ENCODE measurements around the gene SERPINH1.

The SERPINH1 gene

DNA sequence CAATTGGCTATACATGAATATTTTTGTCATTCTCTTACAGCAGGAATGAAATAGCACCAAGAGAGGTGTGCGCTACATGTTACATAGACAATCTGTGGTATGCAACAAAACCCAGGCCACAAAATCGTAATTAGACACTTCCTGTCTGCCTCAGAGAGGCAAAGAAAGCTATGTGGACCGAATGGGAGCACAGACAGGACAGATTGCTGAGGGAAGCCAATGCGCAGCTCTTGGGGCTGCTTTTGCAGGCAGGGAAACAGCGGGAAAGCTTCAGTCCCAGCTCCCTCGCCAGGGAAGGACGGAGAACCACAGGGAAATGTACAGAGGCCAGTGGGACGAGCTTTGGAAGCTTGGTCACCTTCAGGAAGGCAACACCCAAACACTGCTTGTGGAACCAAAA lies 40.9 kb downstream of the SERPINH1 start:
- no peak for DNase-seq

DNA sequence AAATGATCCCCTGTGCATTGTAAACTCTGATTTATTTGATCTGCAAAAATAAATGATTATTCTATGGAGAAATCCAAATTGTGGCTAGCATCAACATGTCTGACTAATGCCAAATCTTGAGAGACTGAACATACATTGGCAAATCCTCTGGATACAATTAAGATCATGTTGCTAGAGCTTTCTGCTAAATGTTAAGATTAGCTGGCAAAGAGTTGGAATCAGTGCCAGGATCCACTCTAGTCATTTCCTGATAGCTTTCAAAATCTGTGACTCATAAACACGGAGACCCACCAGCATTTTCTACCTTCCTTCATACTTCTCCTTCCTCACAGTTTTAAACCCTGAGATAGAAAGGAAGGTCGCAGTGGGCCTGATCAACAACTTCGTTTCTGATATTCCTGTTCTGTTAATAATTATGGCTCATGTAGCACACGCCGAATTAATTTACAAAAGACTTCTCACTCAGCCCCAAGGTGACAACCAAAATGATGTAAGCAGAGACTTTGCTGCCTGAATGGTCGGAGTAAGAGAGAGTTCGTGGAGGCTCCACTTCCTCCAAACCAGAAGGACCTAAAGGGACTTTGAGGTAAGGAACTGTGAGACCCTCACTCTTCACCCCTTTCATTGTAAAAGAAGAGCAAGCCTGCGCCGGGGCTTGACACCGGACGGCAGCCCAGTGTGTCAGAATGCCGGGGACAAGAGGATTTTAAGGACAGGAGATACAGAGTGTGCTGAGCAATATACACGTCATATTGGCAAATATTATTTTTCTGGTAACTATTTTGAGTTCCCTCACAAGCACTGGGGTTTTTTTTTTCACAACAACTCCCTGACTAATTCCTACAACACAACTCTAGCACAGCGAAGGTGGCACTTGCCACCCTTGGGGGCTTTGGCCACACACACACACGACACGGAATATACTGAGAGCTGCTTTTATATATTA lies 42.0 kb downstream of the SERPINH1 start:
- DNase-seq: no peak

DNA sequence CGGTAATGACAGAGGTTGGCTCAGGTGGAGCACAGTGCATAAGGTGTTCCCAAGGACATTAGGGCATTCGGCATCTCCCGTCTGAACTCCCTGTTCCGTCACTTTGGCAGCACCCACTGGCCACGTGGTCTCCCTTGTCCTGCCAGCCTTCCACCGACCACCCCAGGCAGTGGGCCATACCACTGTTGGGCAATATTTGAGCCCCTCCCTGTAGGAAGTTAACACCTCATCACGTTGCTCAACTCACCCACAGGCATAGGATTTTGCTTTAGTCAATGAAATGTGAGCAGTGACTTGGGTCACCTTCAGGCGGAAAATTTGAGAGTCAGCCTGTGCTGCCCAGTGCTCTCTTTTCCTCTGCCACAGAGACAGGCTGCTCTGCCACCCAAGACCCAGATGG lies 44.0 kb downstream of the SERPINH1 start:
- DNase-seq: no peak

DNA sequence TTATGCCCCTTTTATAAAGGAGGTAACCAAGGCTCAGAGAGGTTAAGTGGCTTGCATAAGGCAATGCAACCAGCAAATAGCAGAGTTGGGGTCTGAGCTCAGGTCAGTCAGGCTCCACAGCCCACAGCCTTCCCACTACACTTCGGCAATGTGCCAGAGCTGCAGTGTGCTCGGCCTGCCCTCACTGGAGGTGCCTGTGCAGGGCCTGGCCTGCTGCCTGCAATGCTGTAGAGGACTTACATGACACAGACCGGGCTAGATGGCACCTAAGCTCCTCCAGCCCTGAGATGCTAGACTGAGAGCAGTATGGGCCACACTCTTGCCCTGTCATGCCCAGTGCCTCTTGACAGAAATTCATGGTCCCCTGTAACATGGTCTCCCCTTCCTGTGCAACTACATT lies 49.8 kb downstream of the SERPINH1 start:
- DNase-seq: no peak

DNA sequence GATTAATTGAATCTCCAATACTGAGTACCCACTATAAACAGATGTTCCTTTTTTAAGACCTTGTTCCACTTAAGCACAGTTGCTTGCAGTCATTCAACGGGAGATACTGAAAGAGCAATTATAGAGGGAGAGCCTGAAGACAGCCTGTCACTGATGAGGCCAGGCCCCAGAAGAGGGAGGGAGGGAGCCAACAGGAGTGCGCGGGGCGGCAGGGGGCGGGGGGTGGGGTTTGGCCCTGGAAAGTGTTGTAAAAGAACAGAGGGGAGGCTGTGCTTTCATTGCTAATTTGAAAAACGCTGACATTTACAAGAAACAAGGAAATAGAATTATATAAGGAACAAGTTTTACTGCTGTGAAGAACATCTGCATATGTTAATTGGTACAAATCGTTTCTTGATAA lies 53.7 kb downstream of the SERPINH1 start:
- no peak for DNase-seq

DNA sequence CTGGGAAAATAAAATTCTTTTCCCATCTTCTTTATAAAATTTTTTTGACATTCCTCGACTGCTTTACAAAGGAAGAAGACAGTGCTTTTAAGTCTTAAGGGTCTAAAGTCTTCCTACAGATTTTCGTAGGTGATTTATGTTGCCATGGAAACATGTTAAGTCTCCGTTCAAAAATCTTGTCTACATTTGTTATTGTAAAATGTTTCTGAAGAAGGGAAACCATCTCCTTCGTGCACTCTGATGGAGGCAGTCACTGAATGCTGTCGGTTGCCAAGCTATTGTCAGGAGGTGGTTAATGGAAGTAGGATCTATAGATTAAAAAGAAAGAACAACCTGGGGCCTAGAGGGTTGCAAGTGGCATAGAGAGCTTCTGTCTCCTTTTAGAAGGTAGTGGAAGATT lies 54.2 kb downstream of the SERPINH1 start:
- no peak for DNase-seq
